Measurements from ENCODE around the gene HELZ.

Gene HELZ

DNA sequence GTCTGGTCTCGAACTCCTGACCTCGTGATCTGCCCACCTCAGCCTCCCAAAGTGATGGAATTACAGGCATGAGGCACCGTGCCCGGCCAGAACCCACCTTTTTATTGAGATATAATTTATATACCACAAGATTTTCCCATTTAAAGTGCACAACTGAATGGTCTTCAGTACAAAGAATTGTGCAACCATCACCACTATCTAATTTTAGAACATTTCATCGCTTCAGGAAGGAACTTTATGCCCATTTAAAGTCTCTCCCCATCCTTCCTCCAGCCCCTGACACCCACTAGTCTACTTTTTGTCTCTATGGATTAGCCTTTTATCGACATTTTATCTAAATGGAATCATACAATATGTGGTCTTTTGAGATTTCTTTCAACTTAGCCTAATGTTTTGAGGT, 25.4 kb upstream of the HELZ start:
- H3K27me3 Mint-ChIP-seq (ENCODE audit: low read depth): no peaks in the 10 kb centered on the region
- H3K4me1 Mint-ChIP-seq: peaks cover 5% of the 10 kb centered on the region
- TF ChIP-seq, protein P1, sequence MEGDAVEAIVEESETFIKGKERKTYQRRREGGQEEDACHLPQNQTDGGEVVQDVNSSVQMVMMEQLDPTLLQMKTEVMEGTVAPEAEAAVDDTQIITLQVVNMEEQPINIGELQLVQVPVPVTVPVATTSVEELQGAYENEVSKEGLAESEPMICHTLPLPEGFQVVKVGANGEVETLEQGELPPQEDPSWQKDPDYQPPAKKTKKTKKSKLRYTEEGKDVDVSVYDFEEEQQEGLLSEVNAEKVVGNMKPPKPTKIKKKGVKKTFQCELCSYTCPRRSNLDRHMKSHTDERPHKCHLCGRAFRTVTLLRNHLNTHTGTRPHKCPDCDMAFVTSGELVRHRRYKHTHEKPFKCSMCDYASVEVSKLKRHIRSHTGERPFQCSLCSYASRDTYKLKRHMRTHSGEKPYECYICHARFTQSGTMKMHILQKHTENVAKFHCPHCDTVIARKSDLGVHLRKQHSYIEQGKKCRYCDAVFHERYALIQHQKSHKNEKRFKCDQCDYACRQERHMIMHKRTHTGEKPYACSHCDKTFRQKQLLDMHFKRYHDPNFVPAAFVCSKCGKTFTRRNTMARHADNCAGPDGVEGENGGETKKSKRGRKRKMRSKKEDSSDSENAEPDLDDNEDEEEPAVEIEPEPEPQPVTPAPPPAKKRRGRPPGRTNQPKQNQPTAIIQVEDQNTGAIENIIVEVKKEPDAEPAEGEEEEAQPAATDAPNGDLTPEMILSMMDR (IDR thresholded peaks at IDR 0.05; ENCODE audit: unreplicated experiment in 3 of 3): no peak
- H3K9me3 Mint-ChIP-seq: no peaks in the 10 kb centered on the region
- no peak overlapping the region for H3K4me3 Mint-ChIP-seq
- H3K36me3 Mint-ChIP-seq (ENCODE audit: low read depth): no peaks in the 10 kb centered on the region
- H3K27ac Mint-ChIP-seq: no peak overlapping the region

DNA sequence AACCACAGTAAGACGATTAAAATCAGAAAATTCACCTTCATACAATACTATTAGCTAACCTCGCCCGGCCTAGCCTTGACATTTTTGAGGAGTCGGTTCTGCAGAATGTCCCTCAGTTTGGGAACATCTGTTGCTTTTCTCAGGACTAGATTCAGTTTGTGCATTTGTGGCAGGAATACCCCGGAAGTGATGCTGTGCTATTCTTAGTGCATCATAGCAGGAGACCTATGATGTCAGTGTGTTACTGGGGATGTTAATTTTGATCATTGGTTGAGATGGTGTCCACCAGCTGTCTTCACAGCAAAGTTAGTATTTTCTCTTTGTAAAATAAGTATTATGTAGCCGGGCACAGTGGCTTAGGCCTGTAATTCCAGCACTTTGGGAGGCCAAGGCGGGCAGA, 21.5 kb upstream of the HELZ start:
- H3K4me3 Mint-ChIP-seq: no peak overlapping the region
- H3K27ac Mint-ChIP-seq: no peak overlapping the region
- H3K36me3 Mint-ChIP-seq (ENCODE audit: low read depth): no peaks in the 10 kb centered on the region
- no peaks in the 10 kb centered on the region for H3K4me1 Mint-ChIP-seq
- TF ChIP-seq, protein P1 (IDR thresholded peaks at IDR 0.05; ENCODE audit: unreplicated experiment in 3 of 3): no peak
- no peaks in the 10 kb centered on the region for H3K9me3 Mint-ChIP-seq
- H3K27me3 Mint-ChIP-seq (ENCODE audit: low read depth): no peaks in the 10 kb centered on the region

GRCh38 chr17:67265436-67266019, 20.5 kb upstream of the HELZ start:
- TF ChIP-seq, protein P1 (IDR thresholded peaks at IDR 0.05; ENCODE audit: unreplicated experiment in 3 of 3): no peak
- H3K4me3 Mint-ChIP-seq: no peak overlapping the region
- H3K36me3 Mint-ChIP-seq (ENCODE audit: low read depth): no peaks in the 10 kb centered on the region
- no peaks in the 10 kb centered on the region for H3K27me3 Mint-ChIP-seq (ENCODE audit: low read depth)
- H3K27ac Mint-ChIP-seq: no peak overlapping the region
- H3K9me3 Mint-ChIP-seq: no peaks in the 10 kb centered on the region
- H3K4me1 Mint-ChIP-seq: peaks cover 2% of the 10 kb centered on the region

DNA sequence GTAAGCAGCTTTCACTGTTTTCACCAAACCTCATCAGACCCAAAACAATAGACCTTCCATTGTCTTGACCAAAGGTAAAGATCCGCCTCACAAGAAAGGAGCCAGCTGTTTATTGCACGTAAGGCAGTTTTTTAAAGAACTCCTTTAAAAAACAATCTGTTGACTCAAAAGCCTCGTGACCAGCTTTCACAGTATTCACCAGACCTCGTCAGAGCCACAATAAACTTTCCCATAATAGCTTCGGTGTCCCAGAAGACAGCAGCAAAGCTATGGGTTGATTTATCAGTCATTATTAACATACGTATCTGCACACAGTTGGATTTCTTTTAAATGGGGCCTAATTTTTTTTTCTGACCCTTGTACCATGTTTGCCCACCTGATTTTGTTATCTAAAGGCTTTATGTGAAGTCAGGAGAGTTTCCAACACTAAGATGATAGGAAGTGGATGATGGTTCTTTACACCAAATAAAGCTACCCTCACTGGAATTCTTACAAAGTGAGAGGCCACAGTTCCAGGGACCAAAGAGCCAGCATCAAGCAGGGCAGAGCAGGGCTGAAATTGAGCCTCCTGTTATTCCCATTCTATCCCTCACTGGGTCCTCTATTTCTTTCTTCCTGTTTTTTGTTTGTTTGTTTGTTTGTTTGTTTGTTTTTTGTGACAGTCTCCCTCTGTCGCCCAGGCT, 17.6 kb upstream of the HELZ start:
- Mint-ChIP-seq H3K9me3 (no peaks in the 10 kb centered on the region), H3K27me3 (ENCODE audit: low read depth) (no peaks in the 10 kb centered on the region), H3K36me3 (ENCODE audit: low read depth) (no peaks in the 10 kb centered on the region), H3K4me3 (no peak overlapping the region), H3K27ac (no peak overlapping the region), H3K4me1 (peaks cover 16% of the 10 kb centered on the region)
- TF ChIP-seq, protein P1 (IDR thresholded peaks at IDR 0.05; ENCODE audit: unreplicated experiment in 3 of 3): no peak

DNA sequence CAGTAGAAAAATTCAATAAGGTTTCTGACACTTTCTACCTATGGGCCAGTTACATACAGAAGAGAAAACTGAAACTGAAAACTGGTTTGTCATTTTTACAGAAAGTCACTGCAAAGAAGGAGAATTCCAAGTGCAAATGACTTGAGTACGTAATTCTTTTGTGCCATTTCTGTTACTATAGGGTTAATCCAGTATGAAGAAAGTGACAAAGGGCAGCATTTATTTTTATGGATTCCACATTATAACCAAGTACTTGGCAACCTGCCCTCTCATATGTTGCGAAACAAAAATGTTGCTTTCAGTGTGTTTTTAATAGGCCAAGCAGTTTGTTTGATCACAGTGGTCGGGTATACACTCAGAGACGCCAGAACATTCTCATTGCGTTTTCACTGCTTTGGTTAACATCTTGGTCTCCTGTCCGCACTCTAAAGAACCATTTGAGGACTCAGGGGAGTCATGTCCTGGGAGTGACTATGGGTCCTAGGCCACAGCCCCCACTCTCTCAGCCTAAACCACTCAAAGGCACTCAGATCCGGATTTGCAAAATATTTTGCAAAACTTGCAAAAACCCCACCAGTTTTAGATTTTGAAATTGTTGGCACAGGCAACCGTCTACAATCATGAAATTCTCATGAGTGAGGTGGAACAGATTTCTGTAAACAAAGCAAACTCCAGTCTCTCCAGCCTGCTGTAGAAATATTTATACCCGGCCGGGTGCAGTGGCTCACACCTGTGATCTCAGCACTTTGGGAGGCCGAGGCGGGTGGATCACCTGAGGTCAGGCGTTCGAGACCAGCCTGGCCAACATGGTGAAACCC, 15.4 kb upstream of the HELZ start:
- Mint-ChIP-seq H3K4me3 (peak overlapping the region in 1 of 3 experiments; percentile 41), H3K27me3 (ENCODE audit: low read depth) (no peaks in the 10 kb centered on the region), H3K9me3 (no peaks in the 10 kb centered on the region), H3K36me3 (ENCODE audit: low read depth) (no peaks in the 10 kb centered on the region), H3K4me1 (peaks cover 18% of the 10 kb centered on the region), H3K27ac (peak overlapping the region; percentile 72 to 93 (median 84))
- TF ChIP-seq, protein P1 (IDR thresholded peaks at IDR 0.05; ENCODE audit: unreplicated experiment in 3 of 3): no peak

Measured in nephron (organoid).